Neural crest cell (in vitro differentiated cells): ENCODE results near the gene CA6. TPM values are rescaled to one million over a fixed set of nuclear protein-coding genes. Genes with fewer than 3 reads are reported as not detected.
"Not testable (repeated sequence)": the region's sequence is repeated elsewhere in the genome, so short reads cannot be mapped to it uniquely, and the experiment has no call there.

Experiments used
- DNase-seq: peaks from one replicate; pipeline ENCODE4 v3.0.0; 2021; ENCODE audit warnings: low read depth, mixed read lengths, low spot score
- H3K27ac Mint-ChIP-seq: one replicate; pipeline ENCODE4 v1.8.0; 2021; ENCODE audit warnings: mild to moderate bottlenecking, mixed read lengths; ENCODE audit not compliant: unreplicated experiment
- H3K27me3 Mint-ChIP-seq: 2 replicates; pipeline ENCODE4 v1.8.0; 2021; ENCODE audit warnings: low read depth, mild to moderate bottlenecking, mixed read lengths
- H3K36me3 Mint-ChIP-seq: 2 replicates; pipeline ENCODE4 v1.8.0; 2021; ENCODE audit warnings: low read depth, mild to moderate bottlenecking, mixed read lengths
- H3K4me1 Mint-ChIP-seq: 2 replicates; pipeline ENCODE4 v1.8.0; 2021; ENCODE audit warnings: mixed read lengths
- H3K4me3 Mint-ChIP-seq: one replicate; pipeline ENCODE4 v1.8.0; 2021; ENCODE audit warnings: mild to moderate bottlenecking, mixed read lengths
- H3K9me3 Mint-ChIP-seq: 2 replicates; pipeline ENCODE4 v1.8.0; 2021; ENCODE audit warnings: mixed read lengths
- total RNA-seq: library from RNA; stranded (reverse); gene quantifications from 2 replicates; pipeline ENCODE4 v1.2.1, GENCODE V29; 2021
- TF ChIP-seq, protein P1 (sequence below): fragments of 200-600 bp; sonication (generic); conservative IDR thresholded peaks from 2 replicates; pipeline ENCODE4 v1.5.0; 2021; ENCODE audit warnings: antibody characterized with exemption, mild to moderate bottlenecking

CA6 gene
- total RNA-seq, 1 donor from 2014 or later = not detected

DNA sequence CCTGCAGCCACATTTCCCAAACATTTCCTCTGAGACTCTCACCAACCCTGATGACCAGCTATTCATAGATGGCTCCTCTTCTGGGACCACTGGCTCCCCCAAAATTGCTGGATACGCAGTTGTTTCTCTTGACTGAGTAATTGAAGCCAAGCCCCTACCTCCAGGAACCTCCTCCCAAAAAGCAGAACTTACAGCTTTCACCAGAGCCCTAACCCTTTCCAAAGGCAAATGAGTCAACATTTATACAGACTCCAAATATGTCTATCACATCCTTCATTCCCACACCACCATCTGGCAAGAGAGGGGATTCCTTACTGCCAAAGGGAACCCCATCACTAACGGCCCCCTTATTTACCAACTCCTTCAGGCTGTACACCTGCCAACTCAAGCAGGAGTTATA lies 20.3 kb upstream of the CA6 start:
- no peak for DNase-seq
- Mint-ChIP-seq H3K27me3 (no peaks in the 10 kb centered on the region), H3K9me3 (no peaks in the 10 kb centered on the region), H3K4me3 (no peak overlapping the region), H3K4me1 (no peaks in the 10 kb centered on the region), H3K36me3 (no peaks in the 10 kb centered on the region), H3K27ac (no peak overlapping the region)
- TF ChIP-seq, protein P1, sequence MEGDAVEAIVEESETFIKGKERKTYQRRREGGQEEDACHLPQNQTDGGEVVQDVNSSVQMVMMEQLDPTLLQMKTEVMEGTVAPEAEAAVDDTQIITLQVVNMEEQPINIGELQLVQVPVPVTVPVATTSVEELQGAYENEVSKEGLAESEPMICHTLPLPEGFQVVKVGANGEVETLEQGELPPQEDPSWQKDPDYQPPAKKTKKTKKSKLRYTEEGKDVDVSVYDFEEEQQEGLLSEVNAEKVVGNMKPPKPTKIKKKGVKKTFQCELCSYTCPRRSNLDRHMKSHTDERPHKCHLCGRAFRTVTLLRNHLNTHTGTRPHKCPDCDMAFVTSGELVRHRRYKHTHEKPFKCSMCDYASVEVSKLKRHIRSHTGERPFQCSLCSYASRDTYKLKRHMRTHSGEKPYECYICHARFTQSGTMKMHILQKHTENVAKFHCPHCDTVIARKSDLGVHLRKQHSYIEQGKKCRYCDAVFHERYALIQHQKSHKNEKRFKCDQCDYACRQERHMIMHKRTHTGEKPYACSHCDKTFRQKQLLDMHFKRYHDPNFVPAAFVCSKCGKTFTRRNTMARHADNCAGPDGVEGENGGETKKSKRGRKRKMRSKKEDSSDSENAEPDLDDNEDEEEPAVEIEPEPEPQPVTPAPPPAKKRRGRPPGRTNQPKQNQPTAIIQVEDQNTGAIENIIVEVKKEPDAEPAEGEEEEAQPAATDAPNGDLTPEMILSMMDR = no peak

DNA sequence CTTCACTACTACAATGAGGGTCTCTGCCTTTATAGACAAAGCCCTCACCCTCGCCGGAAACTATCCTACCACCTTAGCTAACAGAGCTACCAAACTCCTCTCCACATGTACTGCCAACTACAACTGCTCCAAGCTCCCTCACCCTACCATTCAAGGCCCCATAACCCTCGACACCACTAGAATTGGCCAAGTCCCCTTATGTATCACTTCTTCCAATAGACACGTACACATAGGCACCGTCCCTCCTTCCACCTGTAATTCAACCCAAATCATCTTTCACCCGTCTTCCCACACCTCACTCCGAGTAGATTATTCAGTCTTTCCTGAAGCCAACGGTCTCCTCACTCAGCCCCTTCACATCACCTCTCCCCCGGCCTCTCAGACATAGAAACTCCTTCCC lies 19.7 kb upstream of the CA6 start:
- no peaks in the 10 kb centered on the region for H3K27me3 Mint-ChIP-seq
- no peak for DNase-seq
- TF ChIP-seq, protein P1 = no peak
- H3K36me3 Mint-ChIP-seq = no peaks in the 10 kb centered on the region
- H3K27ac Mint-ChIP-seq = no peak overlapping the region
- no peak overlapping the region for H3K4me3 Mint-ChIP-seq
- no peaks in the 10 kb centered on the region for H3K9me3 Mint-ChIP-seq
- no peaks in the 10 kb centered on the region for H3K4me1 Mint-ChIP-seq

GRCh38 chr1:8926707-8927694 lies 18.7 kb upstream of the CA6 start:
- Mint-ChIP-seq H3K9me3 (no peaks in the 10 kb centered on the region), H3K4me1 (no peaks in the 10 kb centered on the region), H3K27ac (no peak overlapping the region), H3K4me3 (no peak overlapping the region), H3K36me3 (no peaks in the 10 kb centered on the region), H3K27me3 (no peaks in the 10 kb centered on the region)
- DNase-seq = no peak
- TF ChIP-seq, protein P1 = no peak

DNA sequence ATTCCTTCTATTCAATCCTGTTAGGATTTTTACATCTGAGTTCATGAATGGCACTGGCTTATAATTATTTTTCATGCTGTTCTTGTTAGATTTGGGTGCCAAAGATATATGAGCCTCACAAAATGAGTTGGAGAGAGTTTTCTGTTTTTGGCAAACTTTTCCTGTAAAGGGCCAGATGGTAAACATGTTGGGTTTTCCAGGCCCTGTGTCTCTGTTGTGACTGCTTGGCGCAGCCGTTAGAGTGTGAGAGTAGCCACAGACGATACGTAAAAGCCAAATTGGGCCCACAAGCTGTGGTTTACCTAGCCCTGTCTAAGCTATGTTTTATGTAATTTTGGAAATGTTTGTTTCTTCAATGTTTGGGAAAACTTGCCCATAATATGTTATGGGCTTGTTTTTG lies 15.6 kb upstream of the CA6 start:
- no peaks in the 10 kb centered on the region for H3K36me3 Mint-ChIP-seq
- TF ChIP-seq, protein P1 = no peak
- DNase-seq = no peak
- H3K4me3 Mint-ChIP-seq = no peak overlapping the region
- no peaks in the 10 kb centered on the region for H3K4me1 Mint-ChIP-seq
- H3K9me3 Mint-ChIP-seq = no peaks in the 10 kb centered on the region
- H3K27me3 Mint-ChIP-seq = no peaks in the 10 kb centered on the region
- H3K27ac Mint-ChIP-seq = no peak overlapping the region

- peaks cover 40% of the 10 kb centered on the region for H3K4me1 Mint-ChIP-seq
- H3K27ac Mint-ChIP-seq, H3K4me3 Mint-ChIP-seq, DNase-seq, H3K9me3 Mint-ChIP-seq, H3K27me3 Mint-ChIP-seq, H3K36me3 Mint-ChIP-seq: not testable (repeated sequence)
Observed at GRCh38 chr1:8937051-8937450, 8.6 kb upstream of the CA6 start.

GRCh38 chr1:8937701-8938100 lies 8.0 kb upstream of the CA6 start:
- TF ChIP-seq, protein P1 = no peak
- H3K36me3 Mint-ChIP-seq = no peaks in the 10 kb centered on the region
- no peaks in the 10 kb centered on the region for H3K27me3 Mint-ChIP-seq
- H3K4me1 Mint-ChIP-seq = peaks cover 46% of the 10 kb centered on the region
- H3K27ac Mint-ChIP-seq = no peak overlapping the region
- H3K9me3 Mint-ChIP-seq = peaks cover 3% of the 10 kb centered on the region
- DNase-seq = no peak
- no peak overlapping the region for H3K4me3 Mint-ChIP-seq
